ENCODE results near the gene CLEC16A.

The CLEC16A gene, protein sequence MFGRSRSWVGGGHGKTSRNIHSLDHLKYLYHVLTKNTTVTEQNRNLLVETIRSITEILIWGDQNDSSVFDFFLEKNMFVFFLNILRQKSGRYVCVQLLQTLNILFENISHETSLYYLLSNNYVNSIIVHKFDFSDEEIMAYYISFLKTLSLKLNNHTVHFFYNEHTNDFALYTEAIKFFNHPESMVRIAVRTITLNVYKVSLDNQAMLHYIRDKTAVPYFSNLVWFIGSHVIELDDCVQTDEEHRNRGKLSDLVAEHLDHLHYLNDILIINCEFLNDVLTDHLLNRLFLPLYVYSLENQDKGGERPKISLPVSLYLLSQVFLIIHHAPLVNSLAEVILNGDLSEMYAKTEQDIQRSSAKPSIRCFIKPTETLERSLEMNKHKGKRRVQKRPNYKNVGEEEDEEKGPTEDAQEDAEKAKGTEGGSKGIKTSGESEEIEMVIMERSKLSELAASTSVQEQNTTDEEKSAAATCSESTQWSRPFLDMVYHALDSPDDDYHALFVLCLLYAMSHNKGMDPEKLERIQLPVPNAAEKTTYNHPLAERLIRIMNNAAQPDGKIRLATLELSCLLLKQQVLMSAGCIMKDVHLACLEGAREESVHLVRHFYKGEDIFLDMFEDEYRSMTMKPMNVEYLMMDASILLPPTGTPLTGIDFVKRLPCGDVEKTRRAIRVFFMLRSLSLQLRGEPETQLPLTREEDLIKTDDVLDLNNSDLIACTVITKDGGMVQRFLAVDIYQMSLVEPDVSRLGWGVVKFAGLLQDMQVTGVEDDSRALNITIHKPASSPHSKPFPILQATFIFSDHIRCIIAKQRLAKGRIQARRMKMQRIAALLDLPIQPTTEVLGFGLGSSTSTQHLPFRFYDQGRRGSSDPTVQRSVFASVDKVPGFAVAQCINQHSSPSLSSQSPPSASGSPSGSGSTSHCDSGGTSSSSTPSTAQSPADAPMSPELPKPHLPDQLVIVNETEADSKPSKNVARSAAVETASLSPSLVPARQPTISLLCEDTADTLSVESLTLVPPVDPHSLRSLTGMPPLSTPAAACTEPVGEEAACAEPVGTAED

DNA sequence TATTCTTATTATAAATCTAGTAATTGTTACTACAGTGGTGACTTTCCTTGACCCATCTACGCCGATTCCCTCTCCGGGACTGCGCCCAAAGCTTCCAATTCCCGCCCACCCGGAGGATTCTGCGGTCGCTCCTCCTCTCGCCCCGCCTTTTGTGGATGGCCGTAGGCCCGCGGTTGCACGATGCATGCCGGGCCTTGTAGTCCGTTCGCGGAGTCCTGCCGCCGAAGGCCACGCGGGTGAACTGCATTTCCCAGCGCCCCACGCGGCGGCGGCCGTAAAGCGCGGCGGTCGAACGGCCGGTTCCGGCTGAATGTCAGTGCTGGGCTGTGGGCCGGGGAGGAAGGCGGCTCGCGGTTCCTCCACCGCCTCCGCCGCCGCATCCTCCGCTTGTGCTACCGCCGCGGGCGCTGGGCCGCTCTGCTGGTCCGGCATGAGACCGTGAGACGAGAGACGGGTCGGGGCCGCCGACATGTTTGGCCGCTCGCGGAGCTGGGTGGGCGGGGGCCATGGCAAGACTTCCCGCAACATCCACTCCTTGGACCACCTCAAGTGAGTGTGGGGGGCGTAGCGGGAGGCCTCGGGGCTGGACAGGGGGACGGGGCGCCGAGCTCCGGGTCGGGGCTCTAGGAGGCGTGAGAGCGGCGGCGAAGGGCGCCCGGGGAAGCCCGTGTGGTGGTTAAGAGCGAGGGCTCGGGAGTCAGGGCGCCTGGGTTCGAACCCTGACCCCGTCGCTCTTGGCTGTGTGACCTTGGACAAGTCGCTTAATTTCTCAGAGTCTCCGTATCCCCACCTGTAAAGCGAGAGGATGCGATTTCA lies at the start of gene CLEC16A:
Gene CLEC16A, plus strand, starts transcription at position 316 of the 816 bp plus-strand sequence. Its CDS starts 154 bp downstream, at position 470.
- DNase-seq: peak; percentile 97 to 99
- Histone ChIP-seq H3K27me3 (no peaks in the 10 kb centered on the region), H3K4me1 (peaks cover 0 to 76% (median 61%) of the 10 kb centered on the region in 4 donors), H3K9me3 (no peaks in the 10 kb centered on the region), H3K27ac (peak within 1 kb of the TSS; percentile 87 to 90), H3K4me3 (peak within 1 kb of the TSS; percentile 92 to 99), H3K36me3 (no peaks in the 10 kb centered on the region)
- TF ChIP-seq CTCF (IDR thresholded peaks at IDR 0.05): peak in 1 of 2 experiments; percentile 37
- intact Hi-C loops (cut with DNase I; ENCODE audit: low total_unique reads): no loop called here

- TF ChIP-seq CTCF (IDR thresholded peaks at IDR 0.05): no peak
- Histone ChIP-seq H3K36me3 (no peaks in the 10 kb centered on the region), H3K4me3 (no peak overlapping the region), H3K4me1 (no peaks in the 10 kb centered on the region), H3K27me3 (peaks cover 0 to 13% of the 10 kb centered on the region in 2 donors), H3K9me3 (no peaks in the 10 kb centered on the region), H3K27ac (no peak overlapping the region)
- intact Hi-C loops (cut with DNase I; ENCODE audit: low total_unique reads): no loop called here
- DNase-seq: no peak
These were observed 49.1 kb upstream of the CLEC16A start for GRCh38 chr16:10895053-10895946.

DNA sequence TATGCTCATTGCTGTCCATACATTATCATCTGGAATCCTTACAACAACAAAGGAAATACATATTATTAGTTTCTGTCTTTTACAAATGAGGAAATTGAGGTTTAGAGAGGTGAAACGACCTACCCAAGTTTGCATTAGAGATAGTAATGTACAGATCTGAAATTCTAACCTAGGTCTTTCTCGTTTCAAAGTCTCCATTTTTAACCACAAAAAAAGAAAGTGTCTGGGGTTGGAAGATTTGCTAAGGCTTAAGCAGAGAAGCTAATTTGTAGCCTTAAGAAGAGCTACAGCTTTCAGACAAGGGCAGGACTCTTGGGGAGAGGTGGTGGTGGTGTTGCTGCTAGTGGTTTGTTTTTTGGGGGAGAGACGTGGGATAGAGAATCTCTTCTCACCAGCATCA lies 48.2 kb upstream of the CLEC16A start:
- no peak for TF ChIP-seq CTCF (IDR thresholded peaks at IDR 0.05)
- Histone ChIP-seq H3K27me3 (peaks cover 0 to 13% of the 10 kb centered on the region in 2 donors), H3K4me3 (no peak overlapping the region), H3K36me3 (no peaks in the 10 kb centered on the region), H3K27ac (no peak overlapping the region), H3K9me3 (no peaks in the 10 kb centered on the region), H3K4me1 (no peaks in the 10 kb centered on the region)
- no peak for DNase-seq
- intact Hi-C loops (cut with DNase I; ENCODE audit: low total_unique reads): no loop called here

DNA sequence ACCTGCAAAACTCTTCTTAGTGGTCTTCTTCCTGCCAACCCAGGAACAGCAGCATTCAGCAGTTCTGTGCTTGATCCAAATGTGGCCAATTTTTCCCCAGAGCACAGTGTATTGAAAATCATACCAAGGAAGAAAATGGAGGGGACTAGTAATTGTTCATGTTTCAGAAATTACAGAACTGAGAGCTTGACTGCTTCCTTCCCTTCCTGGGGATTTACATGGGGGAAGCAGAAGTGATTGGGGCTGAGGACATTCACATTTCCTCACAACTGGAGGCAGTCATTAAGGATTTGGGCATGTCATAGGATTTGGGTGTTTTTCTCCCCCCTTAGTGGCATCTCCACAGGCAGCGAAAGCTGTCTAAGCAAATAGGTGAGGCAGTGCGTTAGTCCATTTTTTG lies 47.6 kb upstream of the CLEC16A start:
- Histone ChIP-seq H3K27ac (no peak overlapping the region), H3K36me3 (no peaks in the 10 kb centered on the region), H3K4me1 (no peaks in the 10 kb centered on the region), H3K4me3 (no peak overlapping the region), H3K9me3 (no peaks in the 10 kb centered on the region), H3K27me3 (peaks cover 0 to 13% of the 10 kb centered on the region in 2 donors)
- intact Hi-C loops (cut with DNase I; ENCODE audit: low total_unique reads): no loop called here
- no peak for DNase-seq
- TF ChIP-seq CTCF (IDR thresholded peaks at IDR 0.05): no peak

All from tibial artery (tissue), 4 donors.